HL-60 (cell line): Measurements from ENCODE around the gene CDC6.

Source experiments
- DNase-seq, 2 experiments: peaks; one replicate each; pipeline ENCODE4 v3.0.0-alpha.2; 2010 to 2020; ENCODE audit warnings: low read depth in 1 of 2, low spot score in 1 of 2
- H3K27ac ChIP-seq: fragments of 250-450 bp; sonication (Bioruptor Pico); replicated peaks from 2 replicates; pipeline ENCODE4 v1.5.1; 2020; ENCODE audit warnings: mild to moderate bottlenecking, moderate library complexity
- H3K27me3 ChIP-seq: fragments of 250-450 bp; sonication (Bioruptor Pico); 2 replicates; pipeline ENCODE4 v1.5.1; 2021; ENCODE audit warnings: mild to moderate bottlenecking, moderate library complexity; ENCODE audit not compliant: insufficient read depth, poor library complexity, severe bottlenecking
- H3K4me3 ChIP-seq: replicated peaks from 2 replicates; pipeline ENCODE4 v1.5.1; 2011; ENCODE audit warnings: mild to moderate bottlenecking, control low read depth, low read length; ENCODE audit not compliant: insufficient read depth
- CTCF ChIP-seq: IDR thresholded peaks from one replicate; pipeline ENCODE4 v1.5.1; 2011; ENCODE audit warnings: low read length, control low read depth, inconsistent platforms; ENCODE audit not compliant: insufficient read depth
- GABPA ChIP-seq: IDR thresholded peaks from 2 replicates; pipeline ENCODE4 v1.6.1; 2012; ENCODE audit warnings: low read depth
- POLR2AphosphoS5 ChIP-seq: IDR thresholded peaks from 2 replicates; pipeline ENCODE4 v1.6.1; 2012; ENCODE audit warnings: low read depth
- REST ChIP-seq: IDR thresholded peaks from 2 replicates; pipeline ENCODE4 v1.6.1; 2012; ENCODE audit warnings: low read depth; ENCODE audit not compliant: insufficient replicate concordance
- SPI1 ChIP-seq: IDR thresholded peaks from 2 replicates; pipeline ENCODE4 v1.6.1; 2012; ENCODE audit warnings: low read depth, mild to moderate bottlenecking, borderline replicate concordance

Gene CDC6

GRCh38 chr17:40279402-40279801, 8.3 kb upstream of the CDC6 start:
- no peak overlapping the region for H3K27ac ChIP-seq
- no peak for TF ChIP-seq POLR2AphosphoS5
- TF ChIP-seq GABPA: no peak
- TF ChIP-seq CTCF: no peak
- TF ChIP-seq REST: no peak
- no peak for TF ChIP-seq SPI1

GRCh38 chr17:40281663-40282062, 6.0 kb upstream of the CDC6 start:
- no peaks in the 10 kb centered on the region for H3K27me3 ChIP-seq
- TF ChIP-seq CTCF (no peak), REST (no peak), POLR2AphosphoS5 (no peak), SPI1 (no peak), GABPA (no peak)
- DNase-seq: no peak
- no peak overlapping the region for H3K4me3 ChIP-seq
- no peak overlapping the region for H3K27ac ChIP-seq

More at GRCh38 chr17:40279402-40279801, 8.3 kb upstream of the CDC6 start:
- Histone ChIP-seq H3K4me3 (no peak overlapping the region), H3K27me3 (no peaks in the 10 kb centered on the region)
- DNase-seq: no peak

- Histone ChIP-seq H3K27ac (no peak overlapping the region), H3K4me3 (no peak overlapping the region), H3K27me3 (no peaks in the 10 kb centered on the region)
- no peak for TF ChIP-seq POLR2AphosphoS5
- TF ChIP-seq REST: no peak
- no peak for TF ChIP-seq CTCF
- no peak for TF ChIP-seq GABPA
- TF ChIP-seq SPI1: no peak
- no peak for DNase-seq
Measured at GRCh38 chr17:40283662-40284061, 4.0 kb upstream of the CDC6 start.
